NCI-H1105 (cell line): ENCODE data around the gene ADGRD1.
A peak's percentile ranks its signal among the peaks of the same experiment; 100 is the strongest.
"Not testable (repeated sequence)": the region's sequence is repeated elsewhere in the genome, so short reads cannot be mapped to it uniquely, and the experiment has no call there.

ENCODE experiments used
- DNase-seq: peaks from one replicate; lab custom pipeline; 2025; lab: John Stamatoyannopoulos, UW

ADGRD1 gene

DNA sequence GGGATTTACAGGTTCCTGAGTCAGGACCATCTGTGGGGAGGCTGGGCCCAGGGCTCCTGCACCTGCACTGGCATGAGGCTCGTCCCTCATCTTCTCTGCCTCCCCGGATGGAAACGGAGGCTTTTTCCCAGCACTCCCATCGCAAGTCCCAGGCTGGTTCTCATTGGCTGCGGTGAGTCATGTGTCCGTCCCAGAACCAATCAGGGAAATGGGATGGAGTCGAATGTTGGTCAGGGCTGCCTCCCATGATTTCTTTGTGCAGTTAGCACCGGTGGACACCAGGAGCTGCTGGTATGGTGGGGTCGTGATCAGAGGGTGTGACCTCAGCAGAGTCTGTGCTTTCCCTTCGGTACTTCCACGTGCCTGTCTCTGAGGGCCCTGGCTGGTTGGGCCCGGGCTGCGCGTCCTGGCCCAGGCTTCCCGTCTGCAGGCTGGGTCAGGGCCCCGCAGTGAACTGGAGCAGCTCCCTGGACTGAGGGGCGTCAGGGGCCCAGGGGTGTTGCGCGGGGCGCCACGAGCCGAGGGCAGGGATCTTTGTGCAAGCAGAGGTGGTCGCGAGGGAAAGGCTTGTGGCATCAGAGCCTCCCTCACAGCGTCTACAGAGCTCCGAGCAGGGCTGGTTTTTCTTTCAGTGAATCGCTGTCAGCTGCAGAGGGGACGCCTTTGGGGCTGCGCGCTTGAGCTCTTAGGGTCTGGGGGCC, 168.1 kb downstream of the ADGRD1 start:
- peak; percentile 19 for DNase-seq

DNA sequence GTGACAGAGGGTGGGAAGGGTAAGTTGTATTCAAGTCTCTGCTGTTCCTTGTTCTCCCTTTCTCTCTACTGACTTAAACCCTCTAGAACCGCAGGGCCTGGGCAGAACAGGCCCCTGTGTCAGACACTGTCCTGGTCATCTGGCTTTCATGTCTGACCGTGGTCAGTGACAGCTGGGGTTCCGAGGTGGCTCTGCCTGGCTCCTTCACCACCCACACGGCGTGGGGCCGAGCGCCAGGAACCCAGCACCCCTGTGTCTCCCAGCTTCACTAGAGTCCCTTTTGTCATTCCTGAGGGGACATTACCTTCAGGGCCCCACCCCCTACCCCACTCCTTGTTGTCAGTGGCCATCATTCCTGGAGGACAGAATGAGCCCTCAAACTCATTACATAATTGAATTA, 168.9 kb downstream of the ADGRD1 start:
- no peak for DNase-seq

DNA sequence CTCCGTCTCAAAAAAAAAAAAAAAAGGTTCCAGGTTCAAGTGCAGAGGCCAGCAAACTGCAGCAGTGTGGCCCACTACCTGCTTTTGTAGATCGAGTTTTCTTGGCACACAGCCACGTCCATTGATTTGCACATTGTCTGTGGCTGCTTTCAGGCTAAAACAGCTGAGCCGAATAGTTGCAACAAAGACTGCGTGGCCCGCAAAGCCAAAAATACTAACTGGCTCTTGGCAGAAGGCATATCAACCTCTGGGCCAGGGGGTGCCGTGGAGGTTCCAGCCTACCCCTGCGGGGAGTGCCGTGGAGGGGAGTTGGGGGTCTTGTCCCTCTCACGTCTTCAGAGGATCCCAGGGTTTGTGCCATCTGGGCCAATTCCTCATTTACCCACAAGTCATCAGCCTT, 170.1 kb downstream of the ADGRD1 start:
- no peak for DNase-seq

DNA sequence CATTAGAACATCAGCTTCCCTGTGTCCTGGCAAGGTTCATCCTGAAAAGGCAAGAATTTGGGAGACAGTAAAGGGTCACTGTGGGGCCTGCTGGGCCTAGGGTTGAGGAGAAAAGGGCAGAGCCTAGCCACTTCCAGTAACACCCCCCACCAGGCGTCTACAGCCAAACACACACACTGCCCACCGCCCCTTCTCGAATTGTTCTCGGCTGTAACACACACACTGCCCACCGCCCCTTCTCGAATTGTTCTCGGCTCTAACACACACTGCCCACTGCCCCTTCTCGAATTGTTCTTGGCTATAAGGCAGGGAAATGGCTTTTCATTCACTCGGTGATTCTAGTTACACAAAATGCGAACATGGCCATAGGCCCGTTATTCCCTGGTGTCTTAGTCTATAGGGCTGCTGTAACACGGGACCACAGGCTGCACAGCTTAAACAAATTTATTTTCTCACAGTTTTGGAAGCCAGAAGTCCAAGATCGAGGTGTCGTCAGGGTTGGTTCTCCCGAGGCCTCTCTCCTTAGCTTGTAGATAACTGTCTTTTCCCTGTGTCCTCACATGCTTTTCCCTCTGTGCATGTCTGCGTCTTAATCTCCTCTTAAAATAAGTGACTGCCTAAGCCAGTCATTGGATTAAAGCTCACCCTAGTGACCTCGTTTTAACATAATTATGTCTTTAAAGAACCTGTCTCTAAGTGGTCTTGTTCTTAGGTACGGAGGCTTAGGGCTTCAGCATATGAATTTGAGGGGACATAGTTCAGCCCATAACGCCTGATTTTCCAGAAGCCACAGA, 171.0 kb downstream of the ADGRD1 start:
- no peak for DNase-seq

DNA sequence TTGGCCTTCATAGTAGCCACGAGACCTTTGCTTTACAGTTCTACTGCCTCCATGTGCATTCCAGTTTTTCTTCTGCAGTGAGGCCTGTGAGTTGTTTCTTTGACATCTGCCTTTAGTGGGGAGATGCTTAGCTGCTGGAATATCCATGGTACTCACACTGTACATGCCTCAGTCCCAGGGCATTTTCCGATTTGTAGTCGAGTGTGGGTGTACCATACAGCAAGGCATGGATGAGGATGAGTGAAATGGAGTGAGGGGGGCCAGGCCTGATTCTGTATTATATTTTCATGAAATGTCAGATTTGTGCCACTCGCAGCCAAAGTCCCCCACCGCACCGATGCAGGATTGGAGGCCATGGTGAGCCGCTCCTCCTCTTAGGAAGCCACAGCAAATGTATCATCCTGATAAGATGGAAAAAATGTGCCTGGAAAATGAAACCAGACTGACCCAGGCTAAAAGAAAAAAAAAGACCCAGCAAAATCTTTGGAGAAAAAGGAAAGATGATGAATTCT, 173.0 kb downstream of the ADGRD1 start:
- DNase-seq: no peak

DNA sequence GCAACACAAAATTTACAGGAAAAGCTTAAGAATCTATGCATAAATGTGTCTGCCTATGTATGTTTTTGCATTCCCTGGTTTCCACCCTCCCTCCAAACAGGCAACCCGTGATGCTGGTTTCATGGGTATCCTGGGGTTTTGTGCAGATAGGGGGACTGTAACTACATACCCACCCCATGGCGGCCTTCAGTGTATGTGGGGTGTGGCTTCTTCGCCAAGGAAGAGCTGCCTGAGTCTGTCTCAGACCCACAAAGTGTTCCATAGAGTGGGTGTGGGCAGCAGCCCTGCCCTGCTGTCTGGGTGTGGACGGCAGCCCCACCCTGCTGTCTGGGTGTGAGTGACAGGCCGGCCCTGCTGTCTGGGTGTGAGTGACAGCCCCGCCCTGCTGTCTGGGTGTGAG, 174.8 kb downstream of the ADGRD1 start:
- DNase-seq: no peak

DNA sequence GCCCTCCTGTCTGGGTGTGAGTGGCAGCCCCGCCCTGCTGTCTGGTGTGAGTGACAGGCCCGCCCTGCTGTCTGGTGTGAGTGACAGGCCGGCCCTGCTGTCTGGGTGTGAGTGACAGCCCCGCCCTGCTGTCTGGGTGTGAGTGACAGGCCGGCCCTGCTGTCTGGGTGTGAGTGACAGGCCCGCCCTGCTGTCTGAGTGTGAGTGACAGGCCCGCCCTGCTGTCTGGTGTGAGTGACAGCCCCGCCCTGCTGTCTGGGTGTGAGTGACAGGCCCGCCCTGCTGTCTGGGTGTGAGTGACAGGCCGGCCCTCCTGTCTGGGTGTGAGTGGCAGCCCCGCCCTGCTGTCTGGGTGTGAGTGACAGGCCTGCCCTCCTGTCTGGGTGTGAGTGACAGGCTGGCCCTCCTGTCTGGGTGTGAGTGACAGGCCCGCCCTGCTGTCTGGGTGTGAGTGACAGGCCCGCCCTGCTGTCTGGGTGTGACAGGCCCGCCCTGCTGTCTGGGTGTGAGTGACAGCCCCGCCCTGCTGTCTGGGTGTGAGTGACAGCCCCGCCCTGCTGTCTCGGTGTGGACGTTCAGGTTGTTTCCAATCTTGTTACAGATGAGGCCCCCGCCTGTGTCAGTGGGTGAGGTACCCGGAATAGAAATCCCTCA, 175.4 kb downstream of the ADGRD1 start:
- not testable (repeated sequence) for DNase-seq

DNA sequence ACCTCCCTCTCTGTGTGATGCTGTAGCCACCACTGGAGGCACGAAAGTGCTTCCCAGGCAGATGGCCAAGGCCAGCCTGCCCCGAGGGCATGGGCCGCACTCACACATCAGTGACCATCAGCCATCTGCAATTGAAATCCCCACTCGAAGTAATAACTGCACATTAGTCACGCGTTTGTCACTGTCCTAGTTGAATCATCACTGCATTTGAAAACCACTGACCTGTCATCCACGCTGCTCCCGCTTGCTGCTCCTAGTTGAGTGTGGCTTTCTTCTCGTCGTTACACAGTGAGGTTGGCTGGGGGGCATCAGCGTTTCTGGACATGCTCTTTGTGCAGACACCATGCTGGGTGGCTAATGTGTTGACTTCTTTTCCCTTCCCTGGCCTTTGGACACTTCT, 176.1 kb downstream of the ADGRD1 start:
- no peak for DNase-seq

DNA sequence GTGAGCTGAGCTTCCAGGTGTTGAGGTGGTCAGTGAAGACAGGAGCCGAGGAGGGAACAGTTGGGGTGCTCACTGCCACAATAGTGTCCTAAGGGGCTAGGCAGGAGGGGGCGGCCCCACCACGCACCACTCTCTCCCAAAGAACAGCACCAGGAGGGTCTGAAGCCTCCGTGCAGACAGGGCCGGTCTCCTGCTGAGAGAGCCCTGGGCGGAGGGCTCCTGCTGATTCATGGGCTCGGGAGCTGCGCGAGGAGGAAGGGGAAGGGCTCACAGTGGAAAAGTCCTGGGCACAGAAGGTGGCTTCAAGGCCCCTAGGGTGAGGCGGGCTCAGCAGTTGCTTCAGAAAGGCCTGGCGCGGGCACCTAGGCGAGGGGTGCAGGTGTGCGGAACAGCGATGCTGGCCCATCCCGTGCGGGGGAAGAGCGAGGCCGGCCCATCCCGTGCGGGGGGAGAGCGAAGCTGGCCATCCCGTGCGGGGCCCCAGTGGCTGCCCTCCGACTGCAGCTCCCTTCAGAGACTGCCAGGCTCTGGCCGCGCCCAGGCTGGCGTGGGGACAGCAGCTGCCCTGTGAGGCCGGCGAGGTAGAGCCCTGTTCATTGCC, 176.7 kb downstream of the ADGRD1 start:
- DNase-seq: no peak

DNA sequence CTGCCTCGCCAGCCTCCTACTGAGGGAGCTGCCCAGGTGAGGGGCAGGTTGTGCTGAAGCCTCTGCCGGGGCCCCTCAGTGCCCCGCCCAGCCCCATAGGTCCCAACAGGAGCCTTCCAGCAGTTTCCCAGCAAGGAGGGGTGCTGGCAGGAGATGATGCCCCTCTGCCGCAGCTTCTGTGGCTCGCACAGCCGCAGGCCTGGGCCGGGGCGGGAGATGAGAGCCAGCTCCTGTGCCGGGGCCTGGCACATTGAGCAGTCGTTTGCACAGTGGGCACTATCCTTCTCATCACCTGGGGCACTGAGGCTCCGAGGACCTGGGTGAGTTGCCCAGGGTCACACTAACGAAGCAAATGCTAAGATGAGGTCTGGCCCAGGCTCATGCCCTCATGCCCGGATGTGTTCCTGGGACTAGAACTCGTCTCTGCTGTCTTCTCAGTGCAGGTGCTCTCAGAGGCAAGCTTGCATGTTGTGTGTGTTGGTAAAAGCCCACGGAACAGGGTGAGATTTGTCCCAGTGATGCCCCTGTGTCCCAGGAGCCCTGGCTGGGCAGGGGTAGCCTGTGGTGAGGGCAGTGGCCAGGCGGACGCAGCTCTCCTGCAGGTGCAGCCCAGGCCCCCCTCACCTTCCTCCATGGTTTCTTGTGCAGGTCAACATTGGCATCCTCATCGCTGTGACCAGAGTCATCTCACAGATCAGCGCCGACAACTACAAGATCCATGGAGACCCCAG, 177.5 kb downstream of the ADGRD1 start:
- no peak for DNase-seq

DNA sequence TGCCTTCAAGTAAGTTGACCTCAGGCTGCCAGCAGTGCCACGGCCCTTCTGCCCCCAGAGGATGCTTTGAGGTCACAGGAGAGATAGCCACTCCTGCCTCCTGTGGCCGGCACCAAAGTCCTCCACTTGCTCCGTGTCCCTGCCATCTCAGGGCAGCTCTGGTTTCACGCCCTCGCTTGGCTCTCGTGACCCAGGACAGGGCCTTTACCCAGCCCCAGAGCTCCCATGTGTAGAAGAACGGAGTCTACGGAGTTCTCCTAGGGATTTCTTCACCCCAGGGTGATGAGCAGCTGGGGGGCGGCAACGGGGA, 178.1 kb downstream of the ADGRD1 start:
- no peak for DNase-seq

DNA sequence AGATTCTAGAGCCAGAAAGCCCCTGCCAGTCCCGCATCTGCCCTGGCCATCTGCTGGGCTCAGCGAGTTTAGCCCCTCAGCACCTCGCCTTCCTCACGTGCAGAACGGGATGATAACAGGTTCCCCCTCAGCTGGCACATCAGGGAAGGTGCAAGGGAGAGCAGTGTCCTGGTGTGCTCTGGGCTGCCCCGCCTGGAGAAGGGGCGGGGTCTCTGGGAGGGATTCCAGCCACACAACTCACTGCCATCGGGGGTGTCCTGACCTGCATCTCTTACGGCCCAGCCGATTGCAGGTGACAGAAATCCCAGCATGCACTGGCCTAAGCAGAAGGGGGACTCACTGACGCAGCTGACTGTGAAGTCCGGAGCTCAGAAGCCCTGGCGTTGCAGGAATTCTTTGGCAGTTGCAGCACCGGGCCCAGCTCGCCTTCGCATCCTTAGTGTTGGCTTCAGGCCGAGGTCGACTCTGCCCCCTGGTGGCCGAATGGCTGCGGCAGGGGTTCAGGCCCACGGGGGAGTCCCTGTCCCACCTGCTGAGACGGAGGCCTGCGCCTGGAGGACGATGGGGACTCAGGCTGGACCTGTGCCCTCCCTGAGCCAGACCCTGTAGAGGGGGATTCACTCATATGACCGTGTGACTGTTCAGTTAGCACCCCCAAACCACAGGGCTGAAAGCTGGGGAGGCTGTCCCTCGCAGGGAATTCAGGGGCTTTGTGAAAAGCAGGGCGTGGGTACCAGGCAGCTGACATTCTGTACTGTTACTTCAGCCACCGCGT, 178.6 kb downstream of the ADGRD1 start:
- peak; percentile 32 for DNase-seq

DNA sequence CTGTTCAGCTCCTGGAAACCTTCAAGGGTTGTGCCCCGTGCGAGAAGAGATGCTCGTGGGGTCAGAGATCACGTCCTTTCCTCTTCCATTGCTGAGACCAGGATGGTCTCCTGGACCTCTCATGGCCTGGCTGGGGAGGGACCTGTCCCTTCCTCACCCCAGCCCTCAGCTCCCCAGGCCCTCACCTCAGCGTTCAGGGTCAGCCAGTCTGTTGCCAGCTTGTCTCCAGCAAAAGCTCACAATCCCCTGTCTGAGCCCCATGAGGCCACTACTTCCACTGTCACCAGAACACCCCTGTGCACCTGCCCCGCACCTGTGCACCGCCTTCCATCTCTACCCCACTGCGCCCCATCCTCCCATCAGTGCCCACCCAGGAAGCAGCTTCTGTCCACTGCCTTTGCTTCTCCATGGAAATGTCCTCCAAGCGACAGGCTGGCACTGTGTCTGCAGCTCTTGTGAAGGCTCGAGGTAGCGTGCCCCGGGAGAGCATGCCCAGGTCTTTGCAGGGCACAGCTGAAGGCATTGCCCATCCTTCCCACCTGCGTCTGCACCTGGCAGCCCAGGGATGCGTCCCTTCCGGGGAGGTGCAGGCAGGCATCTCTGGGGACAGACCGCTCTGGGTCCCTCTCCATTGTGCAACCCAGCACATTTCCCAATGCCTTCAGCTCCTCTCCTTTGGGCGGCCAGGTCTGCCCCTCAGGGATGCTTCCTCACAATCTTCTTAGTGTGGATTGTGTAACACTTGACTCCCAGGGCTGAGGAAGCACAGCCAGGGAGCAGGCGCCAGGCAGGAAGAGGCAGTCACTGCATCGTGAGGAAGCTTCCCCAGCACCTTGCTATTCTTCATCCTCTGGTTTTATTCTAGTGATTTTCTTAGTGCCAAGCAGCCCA, 179.6 kb downstream of the ADGRD1 start:
- DNase-seq: no peak

DNA sequence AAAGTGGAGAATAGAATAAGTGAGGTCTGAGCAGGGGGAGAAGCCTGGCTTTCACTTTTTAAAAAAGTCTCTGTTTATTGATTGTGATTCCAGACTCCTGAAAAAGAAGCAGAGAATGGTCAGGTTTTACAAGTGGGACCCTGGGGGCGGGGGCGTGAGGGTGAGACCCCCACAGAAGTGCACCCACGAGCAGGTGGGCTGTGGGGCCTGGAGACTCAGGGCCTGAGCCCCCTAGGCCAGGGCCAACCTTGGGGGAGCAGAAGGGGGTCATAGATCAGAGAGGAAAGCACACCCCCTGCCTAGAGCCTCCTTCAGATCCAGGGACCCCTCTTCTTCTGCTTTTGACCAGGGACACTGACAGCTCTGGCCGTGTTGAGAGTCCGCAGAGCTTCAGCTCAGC, 180.3 kb downstream of the ADGRD1 start:
- DNase-seq: no peak

DNA sequence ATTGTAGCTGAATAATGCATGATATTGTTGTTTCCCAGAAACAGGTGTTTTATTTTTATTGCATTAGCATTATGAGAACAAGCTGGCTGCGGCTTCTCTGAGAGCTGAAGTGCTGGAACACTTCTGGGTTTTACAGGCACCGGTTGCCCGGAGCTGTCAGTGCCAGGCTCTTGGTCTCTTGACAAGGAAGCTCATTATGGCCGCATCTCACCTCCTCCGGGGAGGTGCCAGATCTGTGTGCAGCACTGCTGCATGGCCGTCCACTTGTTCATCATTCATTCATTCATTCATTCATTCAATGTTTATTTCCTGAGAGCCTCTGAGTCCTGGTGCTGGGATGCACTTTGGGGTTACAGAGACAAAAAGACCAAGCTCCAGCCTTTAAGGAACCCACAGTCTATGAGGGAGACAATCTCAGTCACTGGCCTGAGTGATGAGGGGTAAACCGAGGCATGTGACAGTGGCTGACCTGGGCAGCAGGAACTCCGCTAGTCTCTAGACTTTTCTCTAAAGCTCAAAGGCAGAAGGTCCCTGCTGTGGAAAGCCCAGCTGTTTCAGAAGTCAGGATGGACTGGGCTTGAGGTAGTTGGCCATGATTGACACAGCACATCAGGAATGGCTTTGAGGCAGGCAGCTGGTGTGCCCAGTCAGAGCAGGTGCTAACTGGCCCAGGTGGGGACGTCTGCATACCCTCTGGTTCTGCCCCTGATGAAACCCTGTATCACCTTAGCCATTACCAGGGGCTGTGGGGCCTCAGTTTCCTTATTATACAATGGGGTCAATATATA, 181.0 kb downstream of the ADGRD1 start:
- no peak for DNase-seq

DNA sequence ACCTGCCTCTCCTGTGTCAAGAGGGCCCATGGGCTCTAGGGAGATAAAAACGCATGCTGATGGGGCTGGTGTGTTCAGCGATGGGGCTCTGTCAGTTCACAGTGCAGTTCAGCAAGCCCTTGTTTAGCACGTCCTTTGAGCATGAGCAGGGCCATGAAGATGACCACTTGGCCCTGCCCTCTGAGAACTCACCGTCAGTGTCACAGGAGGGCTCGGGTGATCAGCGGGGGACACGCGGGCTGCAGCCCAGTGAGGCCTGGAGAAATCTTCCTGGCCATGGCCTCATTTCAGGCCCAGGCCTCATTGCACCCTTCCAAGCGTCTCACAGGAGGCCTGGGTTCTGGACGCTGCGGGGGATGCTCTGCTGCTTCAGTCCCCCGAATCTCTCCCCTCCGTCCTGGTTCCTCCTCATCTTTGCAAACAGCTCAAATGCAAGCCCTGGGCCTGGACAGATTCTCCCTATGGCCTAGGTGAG, 181.6 kb downstream of the ADGRD1 start:
- DNase-seq: no peak

DNA sequence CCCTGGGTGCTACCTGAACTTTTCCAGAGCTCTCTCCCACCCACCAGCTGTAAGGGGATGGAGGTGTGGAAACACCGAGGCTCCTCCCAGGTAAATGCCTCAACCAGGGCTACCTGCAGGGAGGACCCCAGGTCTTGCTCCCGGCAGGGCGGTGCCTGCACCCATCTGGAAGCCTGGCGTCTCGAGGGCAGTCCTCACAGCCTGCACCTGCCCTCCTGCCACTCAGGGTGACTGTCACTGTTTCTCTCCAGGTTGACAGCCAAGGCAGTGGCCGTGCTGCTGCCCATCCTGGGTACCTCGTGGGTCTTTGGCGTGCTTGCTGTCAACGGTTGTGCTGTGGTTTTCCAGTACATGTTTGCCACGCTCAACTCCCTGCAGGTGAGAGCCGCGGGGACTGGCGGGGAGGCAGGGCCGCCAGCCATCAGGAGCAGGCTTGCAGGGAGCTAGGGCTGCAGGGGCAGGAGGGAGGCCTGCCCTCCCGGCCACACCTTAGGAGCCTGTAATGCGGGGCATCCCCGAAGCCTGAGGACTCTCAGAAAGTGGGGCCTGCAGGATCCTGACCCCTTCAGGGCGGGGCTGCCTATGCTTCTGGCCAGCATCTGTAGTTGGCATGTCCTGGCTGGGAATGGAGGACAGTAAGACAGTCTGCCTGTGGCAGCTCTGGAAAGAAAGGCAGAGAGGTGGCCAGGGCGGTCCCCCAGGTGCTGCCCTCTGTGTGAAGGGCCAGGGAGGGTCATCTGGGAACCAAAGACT, 182.3 kb downstream of the ADGRD1 start:
- DNase-seq: no peak

DNA sequence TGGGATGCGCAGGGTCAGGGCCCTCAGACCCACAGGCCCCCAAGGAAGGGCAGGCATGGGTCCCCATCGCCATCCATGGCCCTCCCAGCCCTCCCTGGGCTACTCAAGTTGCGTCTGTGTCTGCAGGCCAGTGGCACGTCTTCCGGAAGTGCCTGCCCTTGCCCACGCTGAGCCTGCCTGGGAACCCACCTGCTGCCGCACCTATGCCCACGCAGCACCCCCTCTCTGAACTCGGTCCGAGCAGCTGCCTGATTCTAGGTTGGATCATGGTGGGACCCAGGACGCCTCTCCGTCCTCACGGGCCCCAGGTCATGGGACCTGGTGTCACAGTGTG, 182.8 kb downstream of the ADGRD1 start:
- no peak for DNase-seq
